Adrenal gland (tissue), 12 donors: ENCODE measurements around the gene NSD1. TPM values are rescaled to one million over a fixed set of nuclear protein-coding genes. Genes with fewer than 3 reads are reported as not detected.

Experiments
- DNase-seq, 7 donors: peaks; one replicate each; pipeline ENCODE4 v3.0.0-alpha.2; 2019 to 2020
- H3K27ac ChIP-seq, 5 donors: fragments of 200-600 bp; sonication (generic) in 4 of 5; 1 replicate in 3 of 5; 2 replicates in 2 of 5; pipeline versions ENCODE4 v1.5.1 to v1.8.0; 2016 to 2020; ENCODE audit warnings: mild to moderate bottlenecking in 1 of 5
- H3K27me3 ChIP-seq: fragments of 200-600 bp; 2 replicates; pipeline ENCODE4 v1.8.0; 2021
- H3K36me3 ChIP-seq, 2 donors: fragments of 200-600 bp; replicated peaks in 1 of 2; 1 replicate in 1 of 2; 2 replicates in 1 of 2; pipeline versions ENCODE4 v1.5.1 to v1.8.0; 2018 to 2022
- H3K4me1 ChIP-seq, 2 donors: fragments of 200-600 bp; replicated peaks in 1 of 2; 1 replicate in 1 of 2; 2 replicates in 1 of 2; pipeline versions ENCODE4 v1.5.1 to v1.8.0; 2018 to 2021
- H3K4me3 ChIP-seq, 4 donors: fragments of 200-600 bp; sonication (generic) in 3 of 4; one replicate each; pipeline ENCODE4 v1.5.1; 2016 to 2018
- H3K9me3 ChIP-seq, 3 donors: fragments of 200-600 bp; sonication (generic) in 1 of 3; replicated peaks in 1 of 3; 1 replicate in 2 of 3; 2 replicates in 1 of 3; pipeline versions ENCODE4 v1.5.1 to v1.8.0; 2016 to 2021
- CTCF ChIP-seq, 6 experiments: fragments of 450-650 bp in 4 of 6; fragments of 200-600 bp in 2 of 6; sonication (generic) in 1 of 6; IDR thresholded peaks; 1 replicate in 5 of 6; 2 replicates in 1 of 6; pipeline versions ENCODE4 v1.5.1 to v1.8.0; 2016 to 2021; ENCODE audit warnings: antibody characterized with exemption in 6 of 6, mild to moderate bottlenecking in 2 of 6, moderate library complexity in 1 of 6
- POLR2A ChIP-seq, 2 donors: fragments of 450-650 bp; IDR thresholded peaks; one replicate each; pipeline ENCODE4 v1.6.1; 2017; ENCODE audit warnings: antibody characterized with exemption in 2 of 2, mild to moderate bottlenecking in 2 of 2, moderate library complexity in 1 of 2
- WGBS, 4 donors: extraction: QIAGEN DNeasy Blood & Tissue Kit in 2 of 4; methylation state at CpG; one replicate each; pipeline versions ENCODE4 v1.1.5 to v1.1.7; 2013 to 2017; 5-methylcytosine and 5-hydroxymethylcytosine counted together
- intact Hi-C, 2 donors: fragments of 100-400 bp; cut with DNase I; formaldehyde crosslinking; loops; one replicate each; pipeline versions ENCODE4 v1.14.1 to v1.15.0; 2022 to 2023
- polyA plus RNA-seq, 3 donors: library from polyadenylated mRNA; stranded (reverse); fragments of 200-250 nt in 2 of 3; fragments of 350-450 nt in 1 of 3; fragmentation: Illumina TruSeq in 1 of 3; extraction: RNeasy Lipid Tissue Mini Kit (QIAGEN cat#74804) in 1 of 3; gene quantifications; one replicate each; pipeline ENCODE4 v1.2.3, GENCODE V29; 2013 to 2014
- total RNA-seq, 9 donors: library from RNA; depleted of rRNA in 4 of 9; stranded (reverse); fragments of >200 nt in 4 of 9; fragments of 120-200 nt in 1 of 9; fragmentation: NEBNext Ultra II Directional in 1 of 9; extraction: Animal tissue kit (Norgen Biotek cat#: 25700) in 1 of 9; gene quantifications; one replicate each; pipeline versions ENCODE4 v1.1.0 to v1.2.4, GENCODE V29; 2013 to 2023
- donor health status: healthy with polysubstance abuse.
- donor health status: Bipolar disorder and iron deficiency.
- donor health status: DM: yes; HTN: yes; CAD: no.
- donor health status: DM: no; HTN: no; CAD: no.
- donor health status: DM: no; HTN: no; CAD: no.
- donor health status: DM: yes; HTN: yes; CAD: no.

NSD1 gene
- total and polyA plus RNA-seq, 12 donors: 6.4 to 73.9 (median 44.3) TPM

DNA sequence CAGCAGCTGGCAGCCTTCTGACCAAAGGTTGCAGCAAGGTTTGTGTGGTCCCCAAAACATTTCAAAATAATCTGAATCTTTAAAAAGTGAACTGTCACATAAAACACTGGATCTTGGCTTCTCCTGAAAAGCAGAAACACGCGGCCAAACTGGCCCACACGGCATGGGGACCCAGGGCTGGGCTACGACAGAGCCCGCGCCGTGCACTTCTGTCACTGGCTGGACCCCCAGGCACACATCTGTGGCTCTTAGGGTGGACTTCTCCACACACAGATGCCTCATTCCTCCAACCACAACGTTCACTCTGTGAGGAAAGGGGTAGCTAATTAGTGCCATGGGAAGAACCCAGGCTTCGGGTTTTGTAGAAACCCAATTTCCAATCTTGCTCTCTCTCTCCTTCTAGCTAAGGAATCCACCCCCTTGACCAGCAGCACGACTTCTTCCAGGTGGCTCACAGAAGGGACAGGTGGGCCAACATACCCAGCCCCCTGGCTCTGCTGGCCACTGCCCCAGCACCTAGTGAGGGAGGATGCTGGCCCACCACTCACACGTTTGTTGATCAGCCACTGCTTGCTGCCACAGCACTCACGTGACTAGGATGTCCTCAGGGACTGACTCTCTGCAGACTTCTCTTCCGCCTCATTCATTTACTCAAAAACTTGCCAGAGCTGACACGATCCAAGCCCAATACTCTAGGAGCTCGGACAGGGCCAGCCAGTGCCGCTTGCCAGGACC lies 200.0 kb downstream of the NSD1 start:
- DNase-seq: no peak
- intact Hi-C loops: no loop called here
- no peak overlapping the region for H3K4me3 ChIP-seq
- H3K4me1 ChIP-seq: no peaks in the 10 kb centered on the region
- WGBS, 4 donors: 89 to 95% (median 90%) methylated on average over 15 to 16 of the region's 16 CpGs
- TF ChIP-seq CTCF (IDR thresholded peaks at IDR 0.05) (no peak), POLR2A (IDR thresholded peaks at IDR 0.05) (no peak)
- H3K9me3 ChIP-seq: no peaks in the 10 kb centered on the region
- H3K27ac ChIP-seq: no peak overlapping the region
- H3K36me3 ChIP-seq: peaks cover 0 to 88% of the 10 kb centered on the region in 2 donors
- no peaks in the 10 kb centered on the region for H3K27me3 ChIP-seq

GRCh38 chr5:177334155-177334551 lies 200.6 kb downstream of the NSD1 start:
- H3K27ac ChIP-seq: no peak overlapping the region
- TF ChIP-seq CTCF (IDR thresholded peaks at IDR 0.05): no peak
- TF ChIP-seq POLR2A (IDR thresholded peaks at IDR 0.05): no peak
- peaks cover 0 to 88% of the 10 kb centered on the region in 2 donors for H3K36me3 ChIP-seq
- no peak for DNase-seq
- no peaks in the 10 kb centered on the region for H3K27me3 ChIP-seq
- 86 to 92% (median 88%) methylated on average over 3 to 15 of the region's 15 CpGs for WGBS, 4 donors
- no peak overlapping the region for H3K4me3 ChIP-seq
- H3K4me1 ChIP-seq: no peaks in the 10 kb centered on the region
- intact Hi-C loops: no loop called here
- no peaks in the 10 kb centered on the region for H3K9me3 ChIP-seq

- DNase-seq: no peak
- intact Hi-C loops: no loop called here
- Histone ChIP-seq H3K27ac (no peak overlapping the region), H3K9me3 (no peaks in the 10 kb centered on the region), H3K27me3 (no peaks in the 10 kb centered on the region), H3K36me3 (peaks cover 0 to 82% of the 10 kb centered on the region in 2 donors), H3K4me3 (no peak overlapping the region), H3K4me1 (no peaks in the 10 kb centered on the region)
- WGBS, 4 donors: 87 to 91% (median 88%) methylated on average over 11 to 21 of the region's 21 CpGs
- TF ChIP-seq POLR2A (IDR thresholded peaks at IDR 0.05): no peak
- TF ChIP-seq CTCF (IDR thresholded peaks at IDR 0.05): no peak
These were observed 201.5 kb downstream of the NSD1 start for GRCh38 chr5:177334781-177335700.

DNA sequence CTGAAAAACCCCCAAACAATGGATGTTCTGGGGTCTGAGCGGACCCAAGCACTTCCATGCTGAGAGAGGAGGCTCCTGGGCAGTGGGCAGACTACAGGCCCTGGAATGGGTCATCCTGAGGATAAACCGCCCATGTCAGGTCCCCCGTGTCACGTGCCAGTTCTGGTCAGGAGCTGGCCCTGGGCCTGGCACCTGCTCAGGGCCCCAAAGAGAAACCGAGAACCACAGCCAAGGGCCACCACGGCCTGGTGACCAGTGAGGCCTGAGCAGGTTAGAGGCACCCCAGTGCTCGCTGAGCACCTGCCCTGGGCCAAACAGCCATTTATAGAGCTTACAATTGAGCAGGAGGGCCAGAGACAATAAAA lies 202.1 kb downstream of the NSD1 start:
- H3K4me3 ChIP-seq: no peak overlapping the region
- TF ChIP-seq CTCF (IDR thresholded peaks at IDR 0.05) (no peak), POLR2A (IDR thresholded peaks at IDR 0.05) (no peak)
- intact Hi-C loops: no loop called here
- H3K27me3 ChIP-seq: no peaks in the 10 kb centered on the region
- peaks cover 0 to 75% of the 10 kb centered on the region in 2 donors for H3K36me3 ChIP-seq
- WGBS, 4 donors: 92 to 98% (median 97%) methylated on average over 7 of the region's 7 CpGs
- no peak overlapping the region for H3K27ac ChIP-seq
- DNase-seq: no peak
- H3K4me1 ChIP-seq: no peaks in the 10 kb centered on the region
- H3K9me3 ChIP-seq: no peaks in the 10 kb centered on the region
